HCT116 (cell line): ENCODE measurements around the gene TENM4. TPM values are rescaled to one million over a fixed set of nuclear protein-coding genes. Genes with fewer than 3 reads are reported as not detected.

Experiments used
- ATAC-seq: fragments of 200-7000 bp; cut with Tn5 transposase; 2 replicates; pipeline ENCODE4 v1.9.1; 2020; ENCODE audit warnings: mild to moderate bottlenecking, moderate library complexity
- BruUV-seq: library from RNA; stranded (reverse); fragments of 400-500 nt; replicated peaks from 2 replicates; lab custom pipeline; 2021; lab: Mats Ljungman, UMichigan
- CTCF ChIA-PET: fragments of 300-600 bp; sonication (Branson Sonifier 250); formaldehyde crosslinking; loops from one replicate; lab custom pipeline; 2021; ENCODE audit warnings: antibody characterized with exemption; lab: Charles Lee
- POLR2A ChIA-PET: fragments of 300-600, 350-600 bp; sonication (Branson Sonifier 250); formaldehyde crosslinking; loops from one replicate; lab custom pipeline; 2021; ENCODE audit warnings: antibody characterized with exemption; lab: Charles Lee
- RAD21 ChIA-PET, 2 experiments: fragments of 300-600 bp; sonication (Branson Sonifier 250); formaldehyde crosslinking; loops; one replicate each; lab custom pipeline; 2023; ENCODE audit warnings: low total read pairs in 2 of 2; ENCODE audit not compliant: uncharacterized antibody in 2 of 2, unreplicated experiment in 2 of 2, low non-redundant PET in 1 of 2; lab: Charles Lee
- DNase-seq: peaks from one replicate; pipeline ENCODE4 v3.0.0-alpha.2; 2010; ENCODE audit warnings: low read depth, low spot score
- H2AFZ ChIP-seq: fragments of 200-600 bp; shearing (Covaris generic), sonication (generic); 2 replicates; pipeline ENCODE4 v1.6.1; 2017; ENCODE audit warnings: low read depth, mixed run types, mixed read lengths, antibody characterized with exemption, low read length; ENCODE audit not compliant: poor library complexity, severe bottlenecking
- H3K27ac ChIP-seq: 2 replicates; pipeline ENCODE4 v1.5.1; 2012; ENCODE audit warnings: low read depth, low read length
- H3K27me3 ChIP-seq: fragments of 200-600 bp; sonication (generic); 2 replicates; pipeline ENCODE4 v1.6.1; 2016; ENCODE audit warnings: mixed run types, low read length, mixed read lengths; ENCODE audit not compliant: insufficient read depth
- H3K36me3 ChIP-seq, 2 experiments: fragments of 200-500 bp in 1 of 2; fragments of 200-600 bp in 1 of 2; sonication (Bioruptor generic) in 1 of 2; sonication (generic) in 1 of 2; 2 replicates each; pipeline versions ENCODE4 v1.5.1 to v1.6.1; 2014 to 2016; ENCODE audit warnings: low read length in 2 of 2, inconsistent platforms in 1 of 2, mixed read lengths in 1 of 2, mixed run types in 1 of 2; ENCODE audit not compliant: insufficient read depth in 2 of 2, control insufficient read depth in 1 of 2
- H3K4me1 ChIP-seq, 2 experiments: fragments of 200-600 bp in 1 of 2; sonication (generic) in 1 of 2; 2 replicates each; pipeline versions ENCODE4 v1.5.1 to v1.6.1; 2012 to 2017; ENCODE audit warnings: low read length in 2 of 2, inconsistent platforms in 1 of 2, mild to moderate bottlenecking in 1 of 2, mixed read lengths in 1 of 2, mixed run types in 1 of 2, moderate library complexity in 1 of 2; ENCODE audit not compliant: insufficient read depth in 2 of 2, control insufficient read depth in 1 of 2
- H3K4me2 ChIP-seq: fragments of 200-600 bp; sonication (generic); 2 replicates; pipeline ENCODE4 v1.6.1; 2017; ENCODE audit warnings: mixed run types, low read length, mixed read lengths
- H3K4me3 ChIP-seq, 2 experiments: fragments of 200-600 bp in 1 of 2; sonication (generic) in 1 of 2; replicated peaks in 1 of 2; 2 replicates each; pipeline ENCODE4 v1.5.1; 2011 to 2016; ENCODE audit warnings: low read length in 2 of 2, control low read depth in 1 of 2, low read depth in 1 of 2, mild to moderate bottlenecking in 1 of 2, mixed read lengths in 1 of 2, mixed run types in 1 of 2
- H3K79me2 ChIP-seq: fragments of 200-600 bp; sonication (generic); 2 replicates; pipeline ENCODE4 v1.6.1; 2017; ENCODE audit warnings: mild to moderate bottlenecking, mixed run types, low read length, moderate library complexity, mixed read lengths; ENCODE audit not compliant: insufficient read depth
- H3K9ac ChIP-seq: fragments of 200-600 bp; sonication (generic); 2 replicates; pipeline ENCODE4 v1.6.1; 2016; ENCODE audit warnings: low read length, mixed read lengths
- H3K9me2 ChIP-seq: fragments of 200-600 bp; sonication (generic), shearing (Covaris generic); 2 replicates; pipeline ENCODE4 v1.6.1; 2017; ENCODE audit warnings: mixed run types, mild to moderate bottlenecking, moderate library complexity; ENCODE audit not compliant: insufficient read depth
- H3K9me3 ChIP-seq, 2 experiments: fragments of 200-500 bp in 1 of 2; fragments of 200-600 bp in 1 of 2; sonication (Bioruptor generic) in 1 of 2; sonication (generic) in 1 of 2; 2 replicates each; pipeline ENCODE4 v1.6.1; 2014 to 2017; ENCODE audit warnings: low read length in 2 of 2, mixed read lengths in 2 of 2, inconsistent platforms in 1 of 2, low read depth in 1 of 2, mild to moderate bottlenecking in 1 of 2, mixed run types in 1 of 2, moderate library complexity in 1 of 2; ENCODE audit not compliant: control insufficient read depth in 1 of 2, insufficient read depth in 1 of 2
- H4K20me1 ChIP-seq: fragments of 200-600 bp; sonication (generic), shearing (Covaris generic); 2 replicates; pipeline ENCODE4 v1.6.1; 2017; ENCODE audit warnings: mixed run types, mild to moderate bottlenecking, moderate library complexity; ENCODE audit not compliant: insufficient read depth
- ATF3 ChIP-seq: IDR thresholded peaks from 2 replicates; pipeline ENCODE4 v1.6.1; 2012
- CBX3 ChIP-seq: IDR thresholded peaks from 2 replicates; pipeline ENCODE4 v1.6.1; 2012; ENCODE audit warnings: low read depth
- CEBPB ChIP-seq: IDR thresholded peaks from 2 replicates; pipeline ENCODE4 v1.6.1; 2012; ENCODE audit warnings: low read depth
- CTCF ChIP-seq, 3 experiments: fragments of 200-600 bp in 1 of 3; sonication (generic) in 1 of 3; IDR thresholded peaks in 2 of 3; conservative IDR thresholded peaks in 1 of 3; 2 replicates each; pipeline ENCODE4 v1.5.1; 2012 to 2017; ENCODE audit warnings: low read depth in 2 of 3, low read length in 2 of 3, antibody characterized with exemption in 1 of 3, borderline replicate concordance in 1 of 3, control low read depth in 1 of 3, mild to moderate bottlenecking in 1 of 3, mixed read lengths in 1 of 3, mixed run types in 1 of 3, moderate library complexity in 1 of 3; ENCODE audit not compliant: insufficient read depth in 1 of 3
- EGR1 ChIP-seq: IDR thresholded peaks from 2 replicates; pipeline ENCODE4 v1.6.1; 2012; ENCODE audit warnings: low read depth
- ELF1 ChIP-seq: IDR thresholded peaks from 2 replicates; pipeline ENCODE4 v1.6.1; 2012; ENCODE audit warnings: low read depth, borderline replicate concordance
- EZH2 ChIP-seq: fragments of 200-600 bp; sonication (generic); IDR thresholded peaks from 2 replicates; pipeline ENCODE4 v1.6.1; 2017; ENCODE audit warnings: antibody characterized with exemption, mixed run types
- EZH2phosphoT487 ChIP-seq: fragments of 200-600 bp; IDR thresholded peaks from 2 replicates; pipeline ENCODE4 v1.6.1; 2018; ENCODE audit warnings: antibody characterized with exemption, borderline replicate concordance
- FOSL1 ChIP-seq: IDR thresholded peaks from 2 replicates; pipeline ENCODE4 v1.6.1; 2012; ENCODE audit warnings: low read depth
- JUND ChIP-seq: IDR thresholded peaks from 2 replicates; pipeline ENCODE4 v1.6.1; 2012
- POLR2AphosphoS5 ChIP-seq: IDR thresholded peaks from 2 replicates; pipeline ENCODE4 v1.6.1; 2011; ENCODE audit warnings: mild to moderate bottlenecking, low read depth, low read length, moderate library complexity
- RAD21 ChIP-seq: IDR thresholded peaks from 2 replicates; pipeline ENCODE4 v1.6.1; 2012; ENCODE audit warnings: low read depth, mild to moderate bottlenecking
- REST ChIP-seq: IDR thresholded peaks from 2 replicates; pipeline ENCODE4 v1.6.1; 2012; ENCODE audit warnings: low read depth
- SP1 ChIP-seq: IDR thresholded peaks from 2 replicates; pipeline ENCODE4 v1.6.1; 2012; ENCODE audit warnings: low read depth
- TCF7L2 ChIP-seq: IDR thresholded peaks from 2 replicates; pipeline ENCODE4 v1.7.0; 2011; ENCODE audit warnings: borderline replicate concordance, inconsistent platforms; ENCODE audit not compliant: insufficient read depth, insufficient read length; ENCODE audit errors: extremely low read depth
- ZBTB33 ChIP-seq: IDR thresholded peaks from 2 replicates; pipeline ENCODE4 v1.6.1; 2011; ENCODE audit warnings: mild to moderate bottlenecking, low read length, moderate library complexity; ENCODE audit not compliant: insufficient replicate concordance; ENCODE audit errors: extremely low read depth
- ZFX ChIP-seq: fragments of 450-650 bp; IDR thresholded peaks from 2 replicates; pipeline ENCODE4 v1.6.1; 2017
- ZNF274 ChIP-seq: fragments of 200-500 bp; sonication (Bioruptor generic); IDR thresholded peaks from 2 replicates; pipeline ENCODE4 v1.6.1; 2014; ENCODE audit warnings: mild to moderate bottlenecking, low read depth, low read length, inconsistent platforms
- intact Hi-C: fragments of 100-400 bp; cut with micrococcal nuclease; formaldehyde crosslinking; loops from 2 replicates; pipeline ENCODE4 v1.10.0; 2022
- total RNA-seq: library from RNA; stranded (reverse); gene quantifications from one replicate; pipeline ENCODE4 v1.2.1, GENCODE V29; 2021; ENCODE audit not compliant: unreplicated experiment

The TENM4 gene
- total RNA-seq, 1 experiment from 2014 or later = 0.05 TPM

- Histone ChIP-seq H3K9me2 (no peaks in the 10 kb centered on the region), H2AFZ (no peak overlapping the region), H3K4me1 (no peaks in the 10 kb centered on the region), H3K9me3 (no peaks in the 10 kb centered on the region), H3K36me3 (no peaks in the 10 kb centered on the region), H3K27ac (no peak overlapping the region), H4K20me1 (no peaks in the 10 kb centered on the region), H3K4me3 (no peak overlapping the region), H3K4me2 (no peak overlapping the region), H3K27me3 (peaks cover 18% of the 10 kb centered on the region), H3K79me2 (no peaks in the 10 kb centered on the region), H3K9ac (no peak overlapping the region)
- DNase-seq = no peak
- no peak for ATAC-seq
- TF ChIP-seq CTCF (IDR thresholded peaks at IDR 0.05 in 2 of 3, conservative IDR thresholded peaks at IDR 0.05 in 1 of 3; ENCODE audit: borderline replicate concordance in 1 of 3, insufficient read depth in 1 of 3, low read depth in 2 of 3, low read length in 2 of 3) (no peak), ATF3 (no peak), ZNF274 (no peak), RAD21 (no peak), ELF1 (no peak), ZBTB33 (no peak), POLR2AphosphoS5 (no peak), EGR1 (no peak), CEBPB (no peak), TCF7L2 (no peak), ZFX (no peak), REST (no peak), EZH2phosphoT487 (no peak), FOSL1 (no peak), JUND (no peak), SP1 (no peak), EZH2 (no peak), CBX3 (no peak)
- CTCF ChIA-PET = no interaction called here
- no TSS peak for BruUV-seq
- RAD21 ChIA-PET = no interaction called here
- intact Hi-C loops = no loop called here
- POLR2A ChIA-PET = no interaction called here
Observed at GRCh38 chr11:79342236-79342635, 98.6 kb downstream of the TENM4 start.
